Cortex of kidney (tissue), 1 donor: ENCODE measurements around the gene PRSS23.
"Not testable (repeated sequence)": the region's sequence is repeated elsewhere in the genome, so short reads cannot be mapped to it uniquely, and the experiment has no call there.

Source experiments
- DNase-seq: peaks from one replicate; lab custom pipeline; 2025; lab: John Stamatoyannopoulos, UW

PRSS23 gene

GRCh38 chr11:86800076-86800959 lies at the start of gene PRSS23:
TSS of gene PRSS23 (plus strand) at chr11:86800542. CDS start at chr11:86807644, 7,102 bp downstream.
- DNase-seq = no peak

DNA sequence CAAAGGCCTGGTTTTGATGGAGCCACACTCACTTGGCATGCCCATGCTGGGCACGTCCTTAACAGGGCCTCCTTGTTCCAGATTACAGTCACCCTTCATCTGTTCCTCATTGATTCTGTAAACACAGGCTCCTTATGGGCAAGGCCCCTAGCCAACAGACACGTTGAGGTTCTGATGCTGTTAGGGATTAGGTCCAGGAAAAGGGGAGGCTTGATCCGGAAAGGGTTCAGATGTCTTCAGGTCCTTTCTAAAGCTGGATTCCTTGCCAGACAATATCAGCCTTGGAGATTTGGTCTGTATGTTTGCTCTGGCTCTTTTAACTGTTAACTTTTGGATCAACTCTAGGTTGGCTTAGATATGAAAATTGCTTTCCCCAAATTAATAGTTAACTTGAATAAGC lies 46.9 kb upstream of the PRSS23 start:
- DNase-seq = no peak

- DNase-seq = no peak
Observed at GRCh38 chr11:86755146-86755545, 45.2 kb upstream of the PRSS23 start.

DNA sequence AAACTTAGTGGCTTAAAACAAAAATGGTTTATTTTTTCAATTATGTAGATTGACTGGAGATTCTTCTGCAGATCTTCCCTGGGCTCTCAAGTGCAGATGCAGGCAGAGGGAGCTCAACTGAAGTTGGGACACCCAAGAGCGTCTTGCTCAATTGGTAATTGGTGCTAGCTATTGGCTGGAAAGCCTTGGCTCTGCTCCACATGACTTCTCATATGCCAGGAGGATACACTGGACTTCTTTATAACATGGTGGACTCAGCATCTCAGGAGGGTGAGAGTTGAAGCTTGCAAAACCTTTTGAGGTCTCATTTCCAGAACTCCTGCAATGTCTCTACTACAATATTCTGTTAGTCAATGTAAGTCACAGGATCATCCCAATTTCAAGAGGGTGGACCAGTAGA lies 42.2 kb upstream of the PRSS23 start:
- DNase-seq = no peak

DNA sequence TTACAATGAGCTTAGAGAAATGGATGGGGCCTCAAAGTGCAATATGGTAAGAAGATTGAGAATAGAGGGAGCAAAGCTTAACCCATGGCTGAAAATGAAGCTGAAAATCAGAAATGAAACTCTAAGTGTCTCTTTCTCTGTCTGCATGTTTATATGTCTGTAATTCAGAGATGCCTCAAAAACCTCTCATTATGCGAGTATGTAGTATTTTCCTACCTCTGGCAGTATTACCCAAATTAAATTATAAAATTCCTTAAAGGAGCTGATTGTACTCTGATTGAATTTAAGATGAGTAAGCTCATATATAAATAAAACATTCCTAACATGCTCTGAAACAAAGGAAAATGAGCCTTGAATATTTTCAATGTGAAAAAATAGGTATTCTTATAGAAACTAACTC lies 39.8 kb upstream of the PRSS23 start:
- DNase-seq = no peak

DNA sequence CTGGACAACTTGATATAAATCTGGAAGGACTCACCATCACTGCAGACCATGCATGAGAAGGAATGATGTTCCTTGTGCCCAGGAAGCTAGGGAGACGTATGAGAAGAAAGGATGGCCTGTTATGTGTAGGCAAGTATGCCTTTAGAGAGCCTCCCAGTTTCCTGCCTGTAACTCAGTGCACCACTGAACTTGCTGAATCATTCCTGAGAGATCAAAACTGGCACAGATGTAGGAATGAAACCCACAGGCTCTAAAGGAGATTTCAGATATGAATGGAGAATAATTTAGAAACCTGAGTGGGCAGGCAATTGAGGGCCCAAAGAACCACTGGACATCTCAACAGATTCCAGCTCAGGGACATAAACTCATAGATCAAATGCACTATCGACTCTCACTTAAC lies 38.4 kb upstream of the PRSS23 start:
- no peak for DNase-seq

GRCh38 chr11:86765203-86765602 lies 35.1 kb upstream of the PRSS23 start:
- no peak for DNase-seq

- no peak for DNase-seq
Observed at GRCh38 chr11:86765878-86766277, 34.5 kb upstream of the PRSS23 start.

GRCh38 chr11:86769219-86769618 lies 31.1 kb upstream of the PRSS23 start:
- DNase-seq = no peak

DNA sequence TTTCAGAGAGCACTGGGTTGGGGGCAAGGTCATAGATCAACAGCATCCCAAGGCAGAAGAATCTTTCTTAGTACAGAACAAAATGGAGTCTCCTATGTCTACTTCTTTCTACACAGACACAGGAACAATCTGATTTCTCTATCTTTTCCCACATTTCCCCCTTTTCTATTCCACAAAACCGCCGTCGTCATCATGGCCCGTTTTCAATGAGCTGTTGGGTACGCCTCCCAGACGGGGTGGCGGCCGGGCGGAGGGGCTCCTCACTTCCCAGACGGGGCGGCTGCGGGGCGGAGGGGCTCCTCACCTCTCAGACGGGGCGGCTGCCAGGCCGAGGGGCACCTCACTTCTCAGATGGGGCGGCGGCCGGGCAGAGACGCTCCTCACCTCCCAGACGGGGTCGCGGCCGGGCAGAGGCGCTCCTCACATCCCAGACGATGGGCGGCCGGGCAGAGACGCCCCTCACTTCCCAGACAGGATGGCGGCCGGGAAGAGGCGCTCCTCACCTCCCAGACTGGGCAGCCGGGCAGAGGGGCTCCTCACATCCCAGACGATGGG lies 29.8 kb upstream of the PRSS23 start:
- DNase-seq = not testable (repeated sequence)

DNA sequence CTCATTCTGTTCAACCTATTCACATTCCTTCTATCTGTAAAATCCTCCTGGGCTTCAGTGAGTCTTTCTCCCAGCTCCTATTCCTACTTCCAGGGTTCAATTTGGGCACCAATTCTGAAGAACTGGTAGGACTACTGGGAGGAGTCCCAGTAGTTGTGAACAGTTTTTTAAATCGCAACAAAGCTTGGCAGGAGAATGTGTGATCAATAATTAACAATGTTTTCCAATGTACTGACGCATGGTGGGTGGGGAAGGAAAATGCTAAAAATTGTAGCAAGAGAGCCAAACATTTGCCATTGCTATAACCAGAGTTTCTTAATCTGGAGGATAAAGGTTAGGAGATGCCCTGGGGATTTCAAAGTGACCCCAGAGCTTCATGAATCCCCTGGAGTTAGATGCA lies 27.3 kb upstream of the PRSS23 start:
- DNase-seq = no peak

DNA sequence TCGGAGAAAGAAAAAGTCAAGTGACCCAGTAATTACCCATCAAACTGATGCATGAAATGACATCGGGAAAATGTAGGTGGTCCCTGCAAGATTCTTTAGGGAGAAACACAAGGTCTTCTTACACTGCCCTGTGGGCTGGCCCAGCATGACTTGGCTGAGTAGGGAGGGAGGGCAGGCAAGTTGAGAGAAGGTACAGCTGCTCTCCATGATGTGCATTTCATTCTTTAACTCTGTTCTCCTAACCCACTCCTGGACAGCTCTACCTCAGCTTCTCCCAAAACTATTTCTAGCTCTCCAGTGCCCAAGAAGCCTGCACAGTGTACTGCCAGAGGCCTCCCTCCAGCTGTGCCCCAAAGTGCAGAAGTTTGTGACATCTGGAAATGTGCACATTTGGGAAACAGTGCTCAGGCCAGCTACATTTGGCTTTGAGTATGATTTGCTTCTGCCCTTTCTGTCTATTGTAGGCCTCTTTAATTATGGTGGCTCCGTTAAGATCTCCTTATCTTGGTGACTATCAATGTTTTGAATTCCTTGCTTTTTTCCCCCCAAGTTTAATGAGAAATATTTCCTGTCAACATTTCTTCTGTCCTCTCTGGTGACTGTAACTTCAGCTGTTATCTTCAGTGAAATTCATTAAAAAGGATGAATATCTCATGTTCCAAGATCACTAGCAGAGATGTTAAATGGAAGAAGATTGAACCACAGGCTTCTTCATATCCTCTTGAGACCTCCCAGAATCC lies 26.7 kb upstream of the PRSS23 start:
- no peak for DNase-seq

DNA sequence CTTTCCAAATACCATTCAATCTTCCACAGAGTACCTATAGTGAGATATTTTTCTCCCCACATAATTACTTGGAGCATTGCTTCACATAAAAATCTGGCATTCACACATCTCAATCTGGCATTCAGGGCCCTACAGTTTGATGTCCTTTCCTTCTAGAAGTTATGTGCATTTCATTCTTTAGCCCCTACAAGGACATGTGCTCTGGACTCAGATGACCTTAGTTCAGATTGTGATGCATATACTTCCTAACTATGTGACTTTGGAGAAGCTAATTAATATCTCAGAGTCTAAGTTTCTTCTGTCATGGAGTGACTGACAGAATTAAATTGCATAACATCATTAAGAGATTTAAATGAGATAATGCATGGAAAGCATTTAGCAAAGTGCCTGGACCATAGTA lies 25.9 kb upstream of the PRSS23 start:
- no peak for DNase-seq

- no peak for DNase-seq
Observed at GRCh38 chr11:86775361-86775760, 25.0 kb upstream of the PRSS23 start.

DNA sequence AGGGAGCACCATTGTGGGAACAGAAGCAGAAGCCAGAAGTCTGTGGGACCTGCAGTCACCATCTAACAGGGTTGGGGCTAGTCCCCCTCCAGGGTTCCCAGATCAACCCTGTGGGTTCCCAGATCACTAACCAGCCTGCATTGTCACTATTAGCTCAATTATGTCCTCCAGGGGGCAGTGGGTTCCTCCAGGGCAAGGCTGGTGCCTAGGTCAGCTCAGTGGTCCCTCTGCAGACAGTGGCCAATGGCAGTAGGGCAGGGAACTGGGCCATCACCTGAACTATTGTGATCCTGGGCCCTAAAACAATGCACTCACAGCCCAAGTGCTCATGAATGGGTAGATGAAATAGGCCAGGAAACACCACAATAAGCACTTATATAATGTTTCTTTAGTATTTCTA lies 18.8 kb upstream of the PRSS23 start:
- DNase-seq = no peak

- DNase-seq = no peak
Observed at GRCh38 chr11:86782742-86783141, 17.6 kb upstream of the PRSS23 start.

DNA sequence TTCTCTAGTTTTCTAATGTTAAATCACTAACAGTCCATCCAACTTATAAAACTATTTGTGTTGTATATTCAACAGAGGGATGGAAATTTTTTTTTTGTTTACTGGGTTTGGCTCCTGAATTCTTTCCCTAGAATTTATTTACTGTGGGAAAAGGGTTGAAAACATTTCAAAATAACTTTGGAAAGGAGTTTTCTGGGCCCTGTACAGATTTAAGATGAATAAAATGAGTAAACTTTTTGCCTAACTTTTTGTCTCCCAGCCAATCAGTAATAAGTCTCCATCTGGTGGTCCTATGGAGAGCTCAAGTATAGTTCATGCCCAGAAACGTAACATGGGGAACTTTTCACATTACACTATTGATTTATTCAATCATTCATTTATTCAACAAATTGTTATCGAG lies 16.7 kb upstream of the PRSS23 start:
- DNase-seq = no peak

- DNase-seq = no peak
Observed at GRCh38 chr11:86784241-86784681, 16.1 kb upstream of the PRSS23 start.

GRCh38 chr11:86785576-86785975 lies 14.8 kb upstream of the PRSS23 start:
- DNase-seq = no peak

DNA sequence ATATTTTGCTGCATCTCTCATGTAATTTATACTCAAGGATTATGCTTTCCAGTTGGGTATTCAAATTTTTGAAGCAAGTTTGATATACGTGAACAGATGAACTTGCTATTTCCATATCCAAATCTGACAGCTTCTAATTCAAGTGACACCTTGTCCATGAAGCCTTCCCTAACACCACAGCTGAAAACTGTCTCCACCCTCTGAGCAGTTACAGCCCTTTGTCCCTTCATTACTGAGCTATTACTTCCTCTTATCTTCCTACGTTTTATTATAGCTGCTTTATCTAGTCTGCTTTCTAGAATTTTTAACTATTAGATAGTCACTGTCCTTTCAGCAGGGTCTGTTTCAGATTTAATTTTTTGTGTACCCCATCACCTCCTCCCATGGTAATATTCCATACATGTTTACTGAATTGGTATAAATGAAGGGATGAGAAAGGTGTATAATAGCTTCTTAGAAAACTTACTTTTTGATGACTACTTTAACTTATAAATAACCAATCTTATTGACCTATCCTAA lies 13.3 kb upstream of the PRSS23 start:
- no peak for DNase-seq

GRCh38 chr11:86787656-86788055 lies 12.7 kb upstream of the PRSS23 start:
- no peak for DNase-seq

- DNase-seq = no peak
Observed at GRCh38 chr11:86790195-86790725, 10.1 kb upstream of the PRSS23 start.
